GM18951 (cell line): ENCODE measurements around the gene RSRC1.

Experiments used
- POLR2A ChIP-seq: IDR thresholded peaks from 4 replicates; pipeline ENCODE4 v1.6.1; 2011; ENCODE audit warnings: mild to moderate bottlenecking; ENCODE audit not compliant: insufficient read length, insufficient read depth; ENCODE audit errors: extremely low read depth
- in situ Hi-C: fragments of 300-500 bp; cut with MboI; formaldehyde crosslinking; loops from one replicate; pipeline ENCODE4 v1.12.0; 2022; ENCODE audit warnings: low sequenced_read_pairs, mixed read lengths, inconsistent platforms; ENCODE audit not compliant: unreplicated experiment

RSRC1 gene

DNA sequence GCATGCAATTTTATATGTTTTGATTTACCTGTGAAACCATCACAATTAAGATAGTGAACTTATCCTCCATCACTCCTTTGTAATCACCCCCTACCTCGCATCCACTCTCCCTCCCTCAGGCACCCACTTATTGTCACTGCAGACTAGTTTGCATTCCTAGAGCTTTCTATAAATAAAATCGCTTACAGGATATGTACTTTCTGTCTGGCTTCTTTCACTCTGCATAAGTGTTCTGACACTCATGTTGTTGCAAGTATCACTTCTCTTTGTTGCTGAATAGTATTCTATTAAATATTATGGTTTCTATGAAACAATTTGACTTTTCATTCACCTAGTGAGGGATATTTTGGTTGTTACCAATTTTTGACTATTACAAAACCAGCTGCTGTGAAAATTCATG is 139.3 kb downstream of the RSRC1 start:
- in situ Hi-C loops, result no loop called here
- no peak for TF ChIP-seq POLR2A

DNA sequence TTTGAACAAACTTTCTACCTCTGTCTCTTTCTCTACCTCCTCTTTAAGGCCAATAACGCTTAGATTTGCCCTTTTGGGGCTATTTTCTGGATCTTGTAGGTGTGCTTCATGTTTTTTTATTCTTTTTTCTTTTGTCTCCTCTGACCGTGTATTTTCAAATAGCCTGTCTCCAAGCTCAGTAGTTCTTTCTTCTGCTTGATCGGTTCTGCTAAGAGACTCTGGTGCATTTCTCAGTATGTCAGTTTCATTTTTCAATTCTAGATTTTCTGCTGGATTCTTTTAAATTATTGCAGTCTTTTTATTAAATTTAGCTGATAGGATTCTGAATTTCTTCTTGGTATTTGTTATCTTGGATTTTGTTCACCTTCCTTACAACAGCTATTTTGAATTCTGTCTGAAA is 148.7 kb downstream of the RSRC1 start:
- in situ Hi-C loops, result no loop called here

DNA sequence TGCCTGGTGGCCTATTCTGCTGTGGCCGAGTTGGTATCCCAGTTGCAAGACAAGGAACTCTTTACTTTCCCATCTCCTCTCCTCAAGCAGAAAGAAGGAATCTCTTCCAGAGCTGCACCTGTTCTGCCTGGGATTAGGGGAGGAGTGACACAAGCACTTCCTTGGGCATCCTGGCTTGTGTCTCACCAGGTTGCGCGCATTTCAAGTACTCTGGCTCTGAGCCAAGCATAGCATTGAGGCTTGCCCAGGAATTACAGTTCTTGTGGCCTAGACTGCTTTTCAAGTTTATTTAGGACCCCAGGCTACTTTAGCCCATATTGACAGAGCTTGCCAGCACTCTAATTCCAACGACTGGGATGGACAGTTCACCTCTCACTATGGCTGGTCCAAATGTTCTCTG is 150.5 kb downstream of the RSRC1 start:
- in situ Hi-C loops, result no loop called here

More for the DNA sequence above, 148.7 kb downstream of the RSRC1 start:
- no peak for TF ChIP-seq POLR2A

DNA sequence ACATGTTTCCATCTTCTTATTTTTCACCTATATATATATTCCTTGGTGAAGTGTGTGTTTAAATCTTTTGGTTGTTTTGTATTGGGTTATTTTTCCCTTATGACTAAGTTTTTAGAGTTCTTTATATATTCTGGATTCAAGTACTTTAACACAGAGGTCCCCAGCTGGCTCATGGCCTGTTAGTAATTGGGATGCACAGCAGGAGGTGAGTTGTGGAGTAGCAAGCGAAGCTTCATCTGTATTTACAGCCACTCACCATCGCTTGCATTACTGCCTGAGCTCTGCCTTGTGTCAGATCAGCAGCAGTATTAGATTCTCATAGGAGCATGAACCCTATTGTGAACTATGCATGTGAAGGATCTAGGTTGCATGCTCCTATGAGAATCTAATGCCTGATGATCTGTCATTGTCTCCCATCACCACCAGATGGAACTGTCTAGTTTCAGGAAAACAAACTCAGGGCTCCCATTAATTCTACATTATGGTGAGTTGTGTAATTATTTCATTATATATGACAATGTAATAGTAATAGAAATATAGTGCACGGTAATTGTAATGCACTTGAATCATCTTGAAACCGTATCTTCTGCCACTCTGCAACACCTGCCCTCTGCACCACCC is 151.6 kb downstream of the RSRC1 start:
- in situ Hi-C loops, result no loop called here
- no peak for TF ChIP-seq POLR2A

More for the DNA sequence above, 150.5 kb downstream of the RSRC1 start:
- TF ChIP-seq POLR2A, result no peak

DNA sequence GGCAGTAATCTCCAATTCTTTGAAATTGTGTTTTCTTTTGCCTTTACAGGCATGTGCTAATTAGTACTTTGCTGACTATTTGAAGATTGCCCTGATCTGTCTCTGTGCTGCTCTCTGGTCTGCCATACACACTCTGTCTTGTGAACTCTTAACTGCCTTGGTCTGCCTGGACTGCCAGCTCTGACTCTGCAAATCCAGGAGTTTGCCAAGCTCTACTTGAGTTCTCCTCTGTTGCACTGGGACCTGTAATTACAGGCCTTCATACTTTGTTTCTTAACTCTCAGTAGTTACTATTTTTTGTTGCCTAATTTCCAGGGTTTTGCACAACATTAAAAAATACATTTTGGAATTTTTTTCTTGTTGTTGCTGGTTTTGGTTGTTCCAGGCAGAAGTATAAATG is 155.0 kb downstream of the RSRC1 start:
- in situ Hi-C loops, result no loop called here
- TF ChIP-seq POLR2A, result no peak

GRCh38 chr3:158267015-158267414 is 157.1 kb downstream of the RSRC1 start:
- in situ Hi-C loops, result no loop called here
- TF ChIP-seq POLR2A, result no peak

GRCh38 chr3:158269942-158270341 is 160.1 kb downstream of the RSRC1 start:
- TF ChIP-seq POLR2A, result no peak
- in situ Hi-C loops, result no loop called here

- no peak for TF ChIP-seq POLR2A
- in situ Hi-C loops, result no loop called here
These were observed 162.2 kb downstream of the RSRC1 start for GRCh38 chr3:158272081-158272480.

GRCh38 chr3:158273656-158274055 is 163.8 kb downstream of the RSRC1 start:
- in situ Hi-C loops, result no loop called here
- TF ChIP-seq POLR2A, result no peak

DNA sequence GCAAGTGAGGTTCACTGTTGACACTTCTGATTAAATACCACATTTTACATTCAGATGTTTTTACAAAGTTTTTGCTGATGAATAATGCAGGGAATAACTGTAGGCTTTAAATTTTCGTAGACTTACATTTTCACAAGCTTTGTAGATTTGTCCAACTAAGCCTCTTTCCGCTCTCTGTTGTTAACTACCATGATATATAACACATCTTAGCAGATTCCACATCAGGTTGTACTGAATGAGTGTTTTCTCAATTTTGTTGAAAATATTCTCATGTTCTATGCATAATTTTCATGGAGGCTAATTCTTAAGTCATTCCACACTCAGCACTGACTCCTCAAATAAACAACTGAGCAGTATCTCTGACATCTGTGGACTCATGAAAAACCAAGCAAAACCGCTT is 168.3 kb downstream of the RSRC1 start:
- no peak for TF ChIP-seq POLR2A
- in situ Hi-C loops, result no loop called here

DNA sequence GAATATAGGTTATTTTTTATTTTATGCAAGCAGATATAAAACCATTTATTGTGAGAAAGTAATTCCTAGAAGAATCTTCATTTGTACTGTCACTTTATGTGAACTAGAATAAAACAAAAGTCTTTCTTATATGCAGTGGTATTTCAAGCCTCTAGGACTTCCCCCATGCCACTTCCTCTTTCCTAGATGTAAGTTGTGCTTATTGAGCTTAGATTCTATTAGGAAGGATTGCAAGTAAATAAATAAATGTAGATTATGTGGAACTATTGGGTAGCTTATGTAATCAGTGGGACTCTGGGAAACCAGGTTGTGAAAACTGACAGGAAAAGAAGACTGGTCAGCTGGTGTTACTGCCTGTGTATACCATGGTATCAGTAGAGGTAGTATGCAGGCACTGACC is 169.7 kb downstream of the RSRC1 start:
- in situ Hi-C loops, result no loop called here
- no peak for TF ChIP-seq POLR2A

GRCh38 chr3:158295771-158296170 is 185.9 kb downstream of the RSRC1 start:
- TF ChIP-seq POLR2A, result no peak
- in situ Hi-C loops, result no loop called here

GRCh38 chr3:158297940-158298339 is 188.1 kb downstream of the RSRC1 start:
- no peak for TF ChIP-seq POLR2A
- in situ Hi-C loops, result no loop called here

GRCh38 chr3:158308236-158308928 is 198.5 kb downstream of the RSRC1 start:
- in situ Hi-C loops, result loop anchor here (25.0 kb wide), 1 partner anchor 446 kb away; no protein-coding TSS in a partner anchor
- no peak for TF ChIP-seq POLR2A

- in situ Hi-C loops, result loop anchor here (25.0 kb wide), 1 partner anchor 450 kb away; no protein-coding TSS in a partner anchor
- TF ChIP-seq POLR2A, result no peak
These were observed 202.8 kb downstream of the RSRC1 start for GRCh38 chr3:158312560-158313141.
